Measurements from ENCODE around the gene OTOS. TPM values are rescaled to one million over a fixed set of nuclear protein-coding genes. Genes with fewer than 3 reads are reported as not detected.

Gene OTOS
- polyA plus RNA-seq, 1 donor from 2014 or later = not detected

GRCh38 chr2:240129731-240130392 is 10.6 kb downstream of the OTOS start:
- Histone ChIP-seq H4K20me1 (ENCODE audit: insufficient read depth) (no peaks in the 10 kb centered on the region), H3K9me3 (ENCODE audit: low read length) (no peaks in the 10 kb centered on the region), H3K9ac (ENCODE audit: low read length) (no peak overlapping the region), H3K27me3 (ENCODE audit: insufficient read depth, low read depth, low read length) (no peaks in the 10 kb centered on the region), H3F3A (ENCODE audit: insufficient read depth, low read length, poor library complexity, severe bottlenecking) (no peaks in the 10 kb centered on the region), H3K4me3 (ENCODE audit: low read length) (no peak overlapping the region), H2AFZ (ENCODE audit: low read depth, low read length) (no peak overlapping the region), H3K27ac (ENCODE audit: low read length) (no peak overlapping the region), H3K79me2 (replicated peaks; ENCODE audit: insufficient read depth, low read length) (peaks cover 10% of the 10 kb centered on the region), H3K4me2 (ENCODE audit: low read length) (no peak overlapping the region), H3K9me2 (ENCODE audit: insufficient read depth, low read length) (no peaks in the 10 kb centered on the region), H3K36me3 (ENCODE audit: insufficient read depth, low read length) (no peaks in the 10 kb centered on the region)
- TF ChIP-seq POLR2AphosphoS5 (IDR thresholded peaks at IDR 0.05) = no peak
- no peak for TF ChIP-seq MXI1 (conservative IDR thresholded peaks at IDR 0.05; ENCODE audit: poor library complexity, severe bottlenecking)
- TF ChIP-seq, protein P1, sequence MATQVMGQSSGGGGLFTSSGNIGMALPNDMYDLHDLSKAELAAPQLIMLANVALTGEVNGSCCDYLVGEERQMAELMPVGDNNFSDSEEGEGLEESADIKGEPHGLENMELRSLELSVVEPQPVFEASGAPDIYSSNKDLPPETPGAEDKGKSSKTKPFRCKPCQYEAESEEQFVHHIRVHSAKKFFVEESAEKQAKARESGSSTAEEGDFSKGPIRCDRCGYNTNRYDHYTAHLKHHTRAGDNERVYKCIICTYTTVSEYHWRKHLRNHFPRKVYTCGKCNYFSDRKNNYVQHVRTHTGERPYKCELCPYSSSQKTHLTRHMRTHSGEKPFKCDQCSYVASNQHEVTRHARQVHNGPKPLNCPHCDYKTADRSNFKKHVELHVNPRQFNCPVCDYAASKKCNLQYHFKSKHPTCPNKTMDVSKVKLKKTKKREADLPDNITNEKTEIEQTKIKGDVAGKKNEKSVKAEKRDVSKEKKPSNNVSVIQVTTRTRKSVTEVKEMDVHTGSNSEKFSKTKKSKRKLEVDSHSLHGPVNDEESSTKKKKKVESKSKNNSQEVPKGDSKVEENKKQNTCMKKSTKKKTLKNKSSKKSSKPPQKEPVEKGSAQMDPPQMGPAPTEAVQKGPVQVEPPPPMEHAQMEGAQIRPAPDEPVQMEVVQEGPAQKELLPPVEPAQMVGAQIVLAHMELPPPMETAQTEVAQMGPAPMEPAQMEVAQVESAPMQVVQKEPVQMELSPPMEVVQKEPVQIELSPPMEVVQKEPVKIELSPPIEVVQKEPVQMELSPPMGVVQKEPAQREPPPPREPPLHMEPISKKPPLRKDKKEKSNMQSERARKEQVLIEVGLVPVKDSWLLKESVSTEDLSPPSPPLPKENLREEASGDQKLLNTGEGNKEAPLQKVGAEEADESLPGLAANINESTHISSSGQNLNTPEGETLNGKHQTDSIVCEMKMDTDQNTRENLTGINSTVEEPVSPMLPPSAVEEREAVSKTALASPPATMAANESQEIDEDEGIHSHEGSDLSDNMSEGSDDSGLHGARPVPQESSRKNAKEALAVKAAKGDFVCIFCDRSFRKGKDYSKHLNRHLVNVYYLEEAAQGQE (IDR thresholded peaks at IDR 0.05; ENCODE audit: borderline replicate concordance) = no peak

DNA sequence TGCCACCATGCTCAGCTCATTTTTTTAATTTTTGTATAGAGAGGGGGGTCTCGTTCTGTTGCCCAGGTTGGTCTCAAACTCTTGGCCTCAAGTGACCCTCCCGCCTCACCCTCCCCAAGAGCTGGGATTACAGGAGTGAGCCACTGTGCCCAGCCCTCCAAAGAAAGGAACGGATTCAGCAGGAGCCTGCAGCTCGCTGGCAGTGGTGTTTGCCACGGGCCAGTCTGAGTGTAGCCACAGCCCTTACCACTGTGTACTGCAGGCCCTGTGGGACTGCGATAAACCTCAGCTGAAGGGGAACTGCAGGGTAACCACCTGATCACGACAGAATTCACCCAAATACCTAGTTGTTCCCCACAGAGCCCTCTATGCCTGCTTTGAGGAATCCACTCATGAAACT is 11.1 kb downstream of the OTOS start:
- TF ChIP-seq, protein P1 (IDR thresholded peaks at IDR 0.05; ENCODE audit: borderline replicate concordance) = no peak
- TF ChIP-seq, protein P2, sequence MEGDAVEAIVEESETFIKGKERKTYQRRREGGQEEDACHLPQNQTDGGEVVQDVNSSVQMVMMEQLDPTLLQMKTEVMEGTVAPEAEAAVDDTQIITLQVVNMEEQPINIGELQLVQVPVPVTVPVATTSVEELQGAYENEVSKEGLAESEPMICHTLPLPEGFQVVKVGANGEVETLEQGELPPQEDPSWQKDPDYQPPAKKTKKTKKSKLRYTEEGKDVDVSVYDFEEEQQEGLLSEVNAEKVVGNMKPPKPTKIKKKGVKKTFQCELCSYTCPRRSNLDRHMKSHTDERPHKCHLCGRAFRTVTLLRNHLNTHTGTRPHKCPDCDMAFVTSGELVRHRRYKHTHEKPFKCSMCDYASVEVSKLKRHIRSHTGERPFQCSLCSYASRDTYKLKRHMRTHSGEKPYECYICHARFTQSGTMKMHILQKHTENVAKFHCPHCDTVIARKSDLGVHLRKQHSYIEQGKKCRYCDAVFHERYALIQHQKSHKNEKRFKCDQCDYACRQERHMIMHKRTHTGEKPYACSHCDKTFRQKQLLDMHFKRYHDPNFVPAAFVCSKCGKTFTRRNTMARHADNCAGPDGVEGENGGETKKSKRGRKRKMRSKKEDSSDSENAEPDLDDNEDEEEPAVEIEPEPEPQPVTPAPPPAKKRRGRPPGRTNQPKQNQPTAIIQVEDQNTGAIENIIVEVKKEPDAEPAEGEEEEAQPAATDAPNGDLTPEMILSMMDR (IDR thresholded peaks at IDR 0.05; ENCODE audit: poor library complexity, severe bottlenecking) = no peak
- TF ChIP-seq EZH2 (IDR thresholded peaks at IDR 0.05; ENCODE audit: borderline replicate concordance, insufficient read depth, low read length, poor library complexity, severe bottlenecking) (no peak), MXI1 (conservative IDR thresholded peaks at IDR 0.05; ENCODE audit: poor library complexity, severe bottlenecking) (no peak), SMC3 (conservative IDR thresholded peaks at IDR 0.05; ENCODE audit: poor library complexity) (no peak), EP300 (conservative IDR thresholded peaks at IDR 0.05; ENCODE audit: poor library complexity, severe bottlenecking) (no peak), POLR2AphosphoS5 (IDR thresholded peaks at IDR 0.05) (no peak), RAD21 (conservative IDR thresholded peaks at IDR 0.05) (no peak), TAF1 (IDR thresholded peaks at IDR 0.05; ENCODE audit: low read depth) (no peak)
- no peak overlapping the region for H3K9ac ChIP-seq (ENCODE audit: low read length)
- no peak overlapping the region for H3K27ac ChIP-seq (ENCODE audit: low read length)
- no peaks in the 10 kb centered on the region for H3F3A ChIP-seq (ENCODE audit: insufficient read depth, low read length, poor library complexity, severe bottlenecking)
- H3K4me3 ChIP-seq (ENCODE audit: low read length) = no peak overlapping the region
- H3K27me3 ChIP-seq (ENCODE audit: insufficient read depth, low read depth, low read length) = no peaks in the 10 kb centered on the region
- no peaks in the 10 kb centered on the region for H3K36me3 ChIP-seq (ENCODE audit: insufficient read depth, low read length)
- peaks cover 5% of the 10 kb centered on the region for H3K79me2 ChIP-seq (replicated peaks; ENCODE audit: insufficient read depth, low read length)
- H3K9me2 ChIP-seq (ENCODE audit: insufficient read depth, low read length) = no peaks in the 10 kb centered on the region
- H3K4me2 ChIP-seq (ENCODE audit: low read length) = no peak overlapping the region
- H4K20me1 ChIP-seq (ENCODE audit: insufficient read depth) = no peaks in the 10 kb centered on the region
- no peak overlapping the region for H2AFZ ChIP-seq (ENCODE audit: low read depth, low read length)
- no peaks in the 10 kb centered on the region for H3K9me3 ChIP-seq (ENCODE audit: low read length)

Data from neural cell (in vitro differentiated cells).